GM12801 (cell line): ENCODE results near the gene SIM1.

Source experiments
- CTCF ChIP-seq: IDR thresholded peaks from one replicate; pipeline ENCODE4 v1.5.1; 2011; ENCODE audit warnings: control low read depth; ENCODE audit not compliant: insufficient read length; ENCODE audit errors: extremely low read depth

Gene SIM1

DNA sequence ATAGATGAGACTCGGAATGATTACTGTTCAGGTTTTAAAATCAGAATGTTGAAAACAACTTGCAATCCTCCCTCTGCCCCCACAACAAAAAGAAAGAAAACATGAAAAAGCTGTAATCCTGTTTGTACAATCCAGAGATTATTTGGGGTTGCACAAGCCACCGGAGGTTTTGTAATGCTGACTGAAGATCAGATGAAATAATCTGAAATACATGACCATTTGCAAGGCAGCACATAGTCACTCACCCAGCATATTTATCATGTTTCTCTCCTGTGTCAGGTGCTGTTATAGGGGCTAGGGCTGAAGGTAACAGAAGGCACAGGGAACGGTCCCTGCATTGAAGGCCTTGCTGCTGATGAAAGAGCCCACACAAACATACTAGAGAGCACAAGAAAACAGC, 85.3 kb downstream of the SIM1 start:
- TF ChIP-seq CTCF = no peak

DNA sequence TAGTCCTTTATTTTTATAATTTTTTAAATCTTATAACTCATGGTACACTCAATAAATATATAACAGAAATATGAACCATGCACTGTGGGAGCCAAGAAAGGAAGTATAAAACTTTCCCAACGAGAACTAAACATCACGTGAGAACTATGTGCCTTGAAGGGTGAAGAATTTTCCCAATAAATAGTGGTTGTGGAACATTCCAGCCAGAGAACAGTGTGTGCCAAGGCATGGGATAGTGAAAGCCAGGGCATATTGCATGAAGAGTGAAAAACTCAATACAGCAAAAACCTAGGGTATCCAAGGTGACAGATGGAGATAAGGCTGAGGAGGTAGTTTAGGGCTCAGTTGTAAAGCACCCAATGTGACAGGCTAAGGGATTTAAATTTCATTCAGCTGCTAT, 86.1 kb downstream of the SIM1 start:
- no peak for TF ChIP-seq CTCF

- no peak for TF ChIP-seq CTCF
These were observed 88.6 kb downstream of the SIM1 start for GRCh38 chr6:100376103-100376502.

DNA sequence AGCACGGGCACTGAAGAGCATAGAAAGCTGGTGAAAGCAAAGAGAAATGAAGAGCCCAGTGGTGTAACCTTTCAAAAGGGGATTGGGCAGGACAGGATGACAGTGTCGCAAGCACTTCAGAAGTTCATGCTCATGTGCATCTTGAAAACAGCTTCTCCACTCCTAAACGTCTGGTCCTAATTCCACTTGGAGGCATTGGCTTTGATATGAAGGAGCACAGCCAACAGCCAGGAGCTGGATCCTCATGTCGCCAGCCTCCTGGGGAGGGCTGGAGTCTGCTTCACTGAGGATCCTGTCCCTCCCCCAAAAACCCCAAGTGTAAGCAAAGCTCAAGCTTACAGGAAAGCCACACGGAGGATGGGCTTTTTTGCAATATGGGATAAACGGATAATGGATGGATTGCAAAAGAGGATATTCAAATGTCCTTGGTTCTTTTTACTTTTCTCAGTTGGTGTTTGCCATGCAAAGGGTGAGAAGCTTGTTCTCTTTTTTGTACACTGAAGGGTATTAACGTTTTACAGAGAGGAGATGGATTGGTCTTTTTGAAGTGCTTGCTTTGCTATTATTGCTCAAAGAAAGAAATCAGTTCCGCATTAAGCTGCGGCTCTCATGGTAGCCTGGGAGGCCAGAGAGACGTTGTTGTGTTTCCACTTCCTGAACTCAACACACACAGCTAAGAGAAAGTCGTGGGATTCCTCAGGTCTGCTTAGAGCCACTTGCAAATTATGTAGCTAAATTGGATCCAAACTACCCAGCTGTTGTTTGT, 92.2 kb downstream of the SIM1 start:
- no peak for TF ChIP-seq CTCF

DNA sequence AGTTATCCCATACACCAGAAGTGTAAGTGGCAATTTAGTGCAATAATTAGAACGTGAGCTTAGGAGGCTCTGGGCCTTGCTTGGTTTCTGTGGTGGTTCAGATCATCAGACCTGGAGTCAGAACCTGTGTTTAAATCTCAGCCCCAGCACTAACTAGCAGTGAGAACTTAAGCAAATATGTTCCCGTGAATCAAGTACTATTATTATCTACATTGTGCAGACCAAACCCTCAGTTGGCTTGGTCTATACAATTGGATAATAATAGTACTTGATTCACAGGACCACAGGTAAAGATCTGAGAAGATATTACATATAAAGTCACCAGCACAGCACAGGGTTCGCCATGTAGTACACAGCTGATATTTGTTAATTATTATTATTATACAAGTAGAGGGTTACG, 93.1 kb downstream of the SIM1 start:
- no peak for TF ChIP-seq CTCF

- TF ChIP-seq CTCF = no peak
These were observed 94.5 kb downstream of the SIM1 start for GRCh38 chr6:100370265-100370664.

DNA sequence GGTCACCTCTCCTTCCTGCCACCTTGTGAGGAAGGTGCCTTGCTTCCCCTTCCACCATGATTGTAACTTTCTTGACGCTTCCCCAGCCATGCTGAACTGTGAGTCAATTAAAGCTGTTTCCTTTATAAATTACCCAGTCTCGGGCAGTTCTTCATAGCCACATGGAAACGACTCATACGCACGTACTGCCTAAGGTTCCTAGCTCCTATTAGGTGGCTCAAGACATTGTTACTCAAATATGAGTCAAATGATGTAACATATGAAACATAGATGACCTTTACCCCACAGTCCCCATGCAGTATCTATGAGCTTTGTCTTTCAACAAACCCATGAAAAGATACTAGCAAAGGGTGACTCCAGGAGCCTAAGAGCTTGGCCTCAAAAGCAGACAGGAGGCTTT, 98.3 kb downstream of the SIM1 start:
- TF ChIP-seq CTCF = no peak
